HTERT RPE-1 (cell line): ENCODE measurements around the gene NDUFB4.
"Not testable (repeated sequence)": the region's sequence is repeated elsewhere in the genome, so short reads cannot be mapped to it uniquely, and the experiment has no call there.

Source experiments
- in situ Hi-C: fragments of 300-500 bp; cut with MboI; formaldehyde crosslinking; loops from 4 replicates; pipeline ENCODE4 v1.14.3; 2020; ENCODE audit warnings: low sequenced_read_pairs

Gene NDUFB4

DNA sequence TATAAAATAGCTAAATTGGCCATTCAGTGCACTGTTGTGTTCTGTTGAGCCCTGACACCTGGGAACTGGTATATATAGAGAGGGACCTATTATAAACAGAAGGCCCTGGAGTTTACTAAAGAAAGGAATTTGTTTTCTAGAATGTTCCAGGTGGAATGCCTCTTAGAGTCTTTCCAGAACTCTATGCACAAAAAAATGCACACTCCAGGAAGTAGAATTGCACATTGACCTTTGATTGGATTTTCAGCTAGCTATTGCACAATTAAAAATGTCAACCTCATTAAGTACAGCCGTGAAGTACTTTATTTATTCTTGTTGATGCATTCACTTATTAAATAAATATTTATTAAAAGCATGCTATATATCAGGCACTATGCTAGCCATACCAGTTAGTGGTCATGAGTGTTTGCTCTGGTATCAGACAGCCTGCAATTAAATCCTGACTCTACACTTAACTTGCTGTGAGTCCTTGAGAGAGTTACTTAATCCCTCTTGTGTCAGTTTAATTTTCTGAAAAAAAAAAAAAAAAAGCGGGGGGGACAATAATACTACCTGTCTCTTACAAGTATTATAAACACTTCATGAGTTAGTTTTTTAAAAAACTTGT lies 40.8 kb downstream of the NDUFB4 start:
- in situ Hi-C loops, result no loop called here

DNA sequence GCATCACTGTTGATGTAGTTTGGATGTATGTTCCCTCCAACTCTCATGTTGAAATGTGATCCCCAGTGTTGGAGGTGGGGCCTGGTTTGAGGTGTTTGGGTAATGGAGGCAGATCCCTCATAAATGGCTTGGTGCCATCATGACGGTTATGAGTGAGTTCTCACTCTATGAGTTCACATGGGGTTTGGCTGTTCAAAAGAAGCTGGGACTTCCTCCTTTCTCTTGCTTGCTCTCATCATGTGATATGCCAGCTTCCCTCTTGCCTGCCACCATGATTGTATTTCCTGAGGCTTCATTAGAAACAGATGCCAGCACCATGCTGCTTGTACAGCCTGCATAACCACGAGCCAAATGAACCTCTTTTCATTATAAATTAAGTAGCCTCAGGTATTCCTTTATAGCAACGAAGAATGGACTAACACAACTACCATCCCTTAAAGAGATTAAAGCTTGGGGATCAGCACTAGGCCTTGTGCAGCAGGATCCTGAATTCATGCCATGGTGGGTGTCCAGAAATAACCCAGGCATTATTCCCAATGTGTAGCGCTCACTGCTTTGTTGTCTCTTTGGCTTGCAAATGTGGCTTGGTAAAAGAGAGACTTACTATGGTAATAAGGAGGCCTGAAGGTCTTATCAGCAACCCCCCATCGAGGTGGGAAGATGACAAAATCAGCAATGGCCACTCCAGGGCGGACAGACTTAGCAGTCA lies 41.9 kb downstream of the NDUFB4 start:
- in situ Hi-C loops, result no loop called here

DNA sequence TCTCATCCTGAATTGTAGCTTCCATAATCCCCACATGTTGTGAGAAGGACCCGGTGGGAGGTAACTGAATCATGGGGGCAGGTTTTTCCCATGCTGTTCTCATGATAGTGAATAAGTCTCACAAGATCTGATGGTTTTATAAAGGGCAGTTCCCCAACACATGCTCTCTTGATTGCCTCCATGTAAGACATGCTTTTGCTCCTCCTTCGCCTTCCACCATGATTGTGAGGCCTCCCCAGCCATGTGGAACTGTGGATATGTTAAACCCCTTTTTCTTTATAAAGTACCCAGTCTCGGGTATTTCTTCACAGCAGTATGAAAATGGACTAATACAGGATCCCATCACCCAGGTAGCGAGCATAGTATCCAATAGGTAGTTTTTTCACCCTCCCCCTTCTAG lies 42.7 kb downstream of the NDUFB4 start:
- in situ Hi-C loops, result not testable (repeated sequence)

DNA sequence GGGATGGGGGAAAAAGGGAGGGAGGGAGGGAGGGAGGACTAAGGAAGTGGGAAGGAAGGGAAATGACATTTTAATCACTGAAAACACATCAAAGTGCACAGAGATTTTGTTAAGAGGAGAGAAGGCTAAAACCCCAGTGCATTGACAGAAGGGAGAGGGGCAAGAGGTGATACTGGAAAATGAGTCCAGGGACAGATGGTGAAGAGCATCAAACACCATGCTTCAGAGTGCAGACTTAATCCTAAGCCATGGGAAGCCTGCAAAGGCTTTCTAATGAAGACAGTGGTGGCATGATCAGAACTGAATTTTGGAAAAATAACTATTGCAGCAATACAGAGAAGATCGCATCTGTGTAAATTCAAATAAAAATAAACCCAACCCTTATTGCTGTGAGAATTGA lies 44.1 kb downstream of the NDUFB4 start:
- in situ Hi-C loops, result no loop called here

DNA sequence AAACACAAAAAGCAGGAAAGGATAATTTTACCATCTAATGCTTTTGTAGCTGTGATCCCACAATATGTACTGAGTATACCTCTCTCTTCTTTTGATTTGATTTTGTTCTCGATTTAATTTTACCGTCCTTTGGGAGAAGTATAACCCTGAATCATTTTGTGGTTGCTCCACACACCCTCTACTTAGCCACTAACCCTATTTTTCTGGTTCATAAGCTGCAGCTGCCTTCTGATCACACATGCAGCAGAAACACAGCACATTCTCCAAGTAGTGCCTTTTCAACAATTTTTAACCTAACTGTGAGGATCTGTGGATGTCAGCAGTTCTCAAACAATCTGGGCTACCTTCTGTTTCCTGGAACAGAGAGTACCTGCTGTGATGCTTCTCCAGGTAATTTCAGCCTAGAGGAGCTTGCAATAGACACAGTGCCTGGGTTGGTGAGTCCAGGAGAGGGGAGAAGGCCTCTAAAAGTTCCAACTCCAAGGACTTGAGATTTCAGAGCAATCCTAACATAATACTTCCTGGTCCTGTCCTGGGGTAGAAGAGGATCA lies 45.6 kb downstream of the NDUFB4 start:
- in situ Hi-C loops, result no loop called here

DNA sequence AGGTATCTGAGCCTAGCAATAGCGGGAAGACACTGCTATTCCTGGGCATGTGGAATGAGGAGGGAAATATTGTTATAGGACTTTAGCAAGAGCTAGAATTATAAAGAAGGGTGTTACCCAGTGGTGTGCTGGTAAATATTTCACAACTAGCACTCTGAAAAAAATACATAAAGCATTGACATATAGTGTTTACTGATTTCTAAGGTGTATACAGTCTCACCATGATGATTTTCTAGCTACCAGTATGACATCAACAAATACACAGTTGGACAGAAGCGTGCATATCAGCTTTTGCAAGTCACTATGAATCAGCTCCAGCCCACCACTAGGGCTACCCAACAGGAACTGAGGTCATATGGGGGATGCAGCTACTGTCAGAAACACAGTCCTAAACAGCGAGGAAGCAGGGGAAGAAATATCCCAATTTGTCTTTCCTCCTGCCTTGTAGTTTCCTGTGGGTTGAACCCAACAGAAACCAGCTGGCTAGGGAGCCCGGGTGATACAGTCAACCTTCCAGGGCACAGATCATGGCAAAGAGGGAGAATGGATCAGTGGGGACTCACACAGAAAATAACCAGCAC lies 46.3 kb downstream of the NDUFB4 start:
- in situ Hi-C loops, result no loop called here

DNA sequence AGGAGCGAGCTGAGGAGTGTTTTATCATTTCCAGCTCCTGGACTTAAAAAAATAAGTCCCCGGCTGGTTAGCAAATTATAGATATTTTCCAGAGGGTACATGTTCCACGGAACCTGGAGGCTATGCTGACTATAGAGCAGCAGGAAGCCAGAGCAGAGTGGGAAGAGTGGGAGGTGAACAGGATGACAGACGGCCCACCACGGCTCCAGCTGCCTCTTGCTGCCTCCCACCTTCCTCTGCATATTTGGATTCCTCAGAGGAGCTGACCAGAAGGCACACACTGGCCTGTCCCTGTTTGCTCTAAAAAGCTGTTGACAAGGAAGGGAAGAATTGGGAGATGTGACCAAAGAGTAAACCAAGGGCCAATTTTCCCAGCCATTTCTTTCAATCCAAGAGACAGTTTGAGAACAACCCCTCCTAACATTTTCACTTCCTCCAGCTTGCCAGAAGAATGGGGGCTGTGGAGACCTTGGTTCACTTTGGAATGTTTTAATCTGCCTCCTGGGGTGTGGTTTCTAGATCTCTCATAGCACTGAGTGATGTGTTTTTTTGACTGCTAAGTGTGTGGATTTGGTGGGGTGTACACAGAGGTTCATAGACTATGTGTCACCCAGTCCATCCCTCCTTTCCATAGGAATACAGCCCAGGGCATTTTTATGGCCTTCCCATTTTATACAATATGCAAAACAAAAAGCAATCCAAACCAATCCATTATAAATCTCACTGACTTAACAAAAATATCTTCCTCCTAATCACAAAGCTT lies 49.1 kb downstream of the NDUFB4 start:
- in situ Hi-C loops, result no loop called here

DNA sequence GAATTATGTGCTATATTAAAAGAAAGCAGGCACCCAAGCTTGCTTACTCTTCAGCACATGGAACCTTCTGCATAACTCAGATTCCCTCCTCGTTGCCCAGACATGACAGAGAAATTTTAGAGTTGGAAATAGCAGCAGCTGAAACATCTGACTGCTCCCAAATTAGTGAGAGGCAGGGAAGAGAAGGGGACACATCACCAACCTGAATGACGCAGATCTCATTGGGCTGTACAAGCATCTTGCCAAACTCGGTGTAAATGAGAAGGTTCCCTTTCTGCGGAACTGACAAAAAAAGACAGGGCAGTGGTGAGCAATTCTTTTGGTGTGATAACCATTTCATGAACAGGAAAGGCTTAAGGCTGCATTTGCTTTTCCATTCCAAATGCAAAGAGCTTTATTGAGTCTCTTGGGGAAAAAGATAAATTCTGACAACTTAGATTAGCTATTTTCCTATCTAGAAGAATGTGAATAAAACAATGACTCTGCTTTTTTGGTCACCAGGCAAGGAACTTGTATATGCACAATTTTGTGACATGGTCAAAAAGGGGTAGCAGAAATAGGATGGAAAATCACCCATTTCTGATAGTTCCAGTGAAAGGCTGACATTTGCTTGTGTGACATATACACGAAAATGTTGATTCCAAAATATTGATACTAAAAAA lies 50.8 kb downstream of the NDUFB4 start:
- in situ Hi-C loops, result no loop called here

DNA sequence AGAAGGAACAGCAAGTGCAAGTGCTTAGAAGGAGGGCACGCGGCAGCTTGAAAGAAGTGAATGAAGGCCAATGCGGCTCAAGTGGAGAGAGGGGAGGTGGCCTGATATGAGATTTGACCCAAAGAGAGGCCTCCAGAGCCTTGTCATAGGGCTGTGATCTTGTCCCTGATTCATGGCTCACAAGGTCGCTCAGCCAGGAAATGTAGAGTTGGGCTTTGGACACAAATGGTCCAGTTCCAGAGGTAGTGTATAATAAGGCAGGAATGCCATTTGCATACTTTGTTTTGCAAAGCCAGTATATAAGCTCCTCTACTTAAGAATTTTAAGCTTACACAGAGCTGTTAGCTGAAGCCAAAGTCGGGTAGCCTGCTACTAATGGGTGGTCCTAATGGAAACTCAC lies 52.2 kb downstream of the NDUFB4 start:
- in situ Hi-C loops, result no loop called here

DNA sequence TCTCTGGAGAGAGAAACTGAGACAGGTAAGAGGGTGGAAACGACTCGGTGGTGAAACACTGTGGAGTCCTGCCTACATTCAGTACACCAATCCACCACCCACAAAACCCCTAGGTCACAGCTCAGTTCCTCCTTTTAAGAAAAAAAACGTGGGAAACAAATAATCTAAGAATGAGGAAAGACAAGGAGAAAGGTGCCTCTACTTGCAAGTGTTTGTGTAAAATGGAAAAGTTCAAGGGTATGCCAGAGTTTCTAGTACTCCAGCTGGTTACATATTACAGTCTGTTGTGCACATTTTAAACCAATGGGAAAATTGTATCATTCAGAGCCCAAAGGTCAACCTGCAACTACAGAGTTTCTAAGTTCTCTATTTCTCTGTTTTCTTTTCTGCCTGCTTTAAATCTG lies 53.7 kb downstream of the NDUFB4 start:
- in situ Hi-C loops, result no loop called here

DNA sequence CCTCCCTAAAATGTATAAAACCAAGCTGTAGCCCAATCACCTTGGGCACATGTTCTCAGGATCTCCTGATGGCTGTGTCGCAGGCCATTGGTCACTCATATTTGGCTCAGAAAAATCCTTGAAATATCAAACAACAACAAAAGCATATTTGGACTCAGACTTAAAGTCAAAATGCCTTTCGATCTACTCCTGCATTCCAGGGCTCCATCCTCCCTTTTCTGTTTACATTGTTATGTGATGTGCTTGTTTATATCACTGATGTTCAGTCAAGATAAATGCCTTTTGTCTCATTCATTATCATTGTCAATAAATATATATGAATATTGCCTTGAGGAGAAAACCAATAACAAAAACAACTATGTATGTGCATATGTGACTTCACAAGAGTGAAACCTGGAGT lies 54.2 kb downstream of the NDUFB4 start:
- in situ Hi-C loops, result no loop called here
